CD14-positive monocyte (primary cell): ENCODE data around the gene MAP3K13. TPM values are rescaled to one million over a fixed set of nuclear protein-coding genes. Genes with fewer than 3 reads are reported as not detected.

Source experiments
- DNase-seq, 3 donors: peaks; one replicate each; pipeline ENCODE4 v3.0.0-alpha.2; 2011 to 2022
- H2AFZ ChIP-seq: 2 replicates; pipeline ENCODE4 v1.6.0; 2012; ENCODE audit warnings: mild to moderate bottlenecking, low read depth, low read length, inconsistent platforms; ENCODE audit not compliant: insufficient read depth, poor library complexity, severe bottlenecking
- H3K27ac ChIP-seq, 2 donors: 1 replicate in 1 of 2; 2 replicates in 1 of 2; pipeline ENCODE4 v1.5.1; 2012 to 2013; ENCODE audit warnings: low read length in 2 of 2, control low read depth in 1 of 2, inconsistent platforms in 1 of 2, low read depth in 1 of 2, mild to moderate bottlenecking in 1 of 2
- H3K27me3 ChIP-seq, 2 donors: one replicate each; pipeline versions ENCODE4 v1.6.0 to v1.6.1; 2011 to 2013; ENCODE audit warnings: low read length in 2 of 2; ENCODE audit not compliant: control insufficient read depth in 2 of 2, insufficient read depth in 2 of 2
- H3K36me3 ChIP-seq, 2 donors: replicated peaks in 1 of 2; 1 replicate in 1 of 2; 2 replicates in 1 of 2; pipeline versions ENCODE4 v1.5.1 to v1.6.1; 2012 to 2013; ENCODE audit warnings: low read length in 2 of 2, control low read depth in 1 of 2, inconsistent platforms in 1 of 2, mild to moderate bottlenecking in 1 of 2; ENCODE audit not compliant: insufficient read depth in 2 of 2, control insufficient read depth in 1 of 2
- H3K4me1 ChIP-seq, 2 donors: 1 replicate in 1 of 2; 2 replicates in 1 of 2; pipeline versions ENCODE4 v1.5.1 to v1.6.1; 2012 to 2013; ENCODE audit warnings: low read length in 2 of 2, control low read depth in 1 of 2, inconsistent platforms in 1 of 2, mild to moderate bottlenecking in 1 of 2, moderate library complexity in 1 of 2; ENCODE audit not compliant: insufficient read depth in 2 of 2, control insufficient read depth in 1 of 2
- H3K4me2 ChIP-seq: replicated peaks from 2 replicates; pipeline ENCODE3; 2012; ENCODE audit warnings: low read length, moderate library complexity, mild to moderate bottlenecking; ENCODE audit not compliant: poor library complexity, severe bottlenecking; ENCODE audit errors: extremely low read depth
- H3K4me3 ChIP-seq, 3 experiments: fragments of 200-600 bp in 1 of 3; sonication (generic) in 1 of 3; replicated peaks in 1 of 3; 1 replicate in 2 of 3; 2 replicates in 1 of 3; pipeline ENCODE4 v1.5.1; 2011 to 2013; ENCODE audit warnings: low read length in 3 of 3, mild to moderate bottlenecking in 3 of 3, control low read depth in 2 of 3, low read depth in 2 of 3, inconsistent platforms in 1 of 3, moderate library complexity in 1 of 3
- H3K79me2 ChIP-seq: 2 replicates; pipeline ENCODE4 v1.6.0; 2012; ENCODE audit warnings: mild to moderate bottlenecking, control low read depth, inconsistent platforms, low read length, moderate library complexity; ENCODE audit not compliant: insufficient read depth
- H3K9ac ChIP-seq: 2 replicates; pipeline ENCODE4 v1.6.0; 2017; ENCODE audit warnings: low read length, mild to moderate bottlenecking; ENCODE audit not compliant: insufficient read depth, poor library complexity, severe bottlenecking
- H3K9me3 ChIP-seq, 2 donors: replicated peaks in 1 of 2; 1 replicate in 1 of 2; 2 replicates in 1 of 2; pipeline versions ENCODE4 v1.5.1 to v1.6.1; 2012 to 2013; ENCODE audit warnings: low read length in 2 of 2, control low read depth in 1 of 2; ENCODE audit not compliant: control insufficient read depth in 1 of 2, insufficient read depth in 1 of 2
- H4K20me1 ChIP-seq: 2 replicates; pipeline ENCODE4 v1.6.0; 2012; ENCODE audit warnings: mild to moderate bottlenecking, low read length, control low read depth, moderate library complexity; ENCODE audit not compliant: insufficient read depth
- H3K27ac Mint-ChIP-seq, 7 donors: one replicate each; pipeline ENCODE4 v1.8.0; 2020; ENCODE audit warnings: mild to moderate bottlenecking in 7 of 7, mixed read lengths in 7 of 7, moderate library complexity in 6 of 7, inconsistent platforms in 2 of 7
- H3K27me3 Mint-ChIP-seq, 3 donors: one replicate each; pipeline ENCODE4 v1.8.0; 2021 to 2022; ENCODE audit warnings: low read depth in 3 of 3, mild to moderate bottlenecking in 3 of 3, mixed read lengths in 3 of 3, moderate library complexity in 3 of 3, inconsistent platforms in 1 of 3
- H3K36me3 Mint-ChIP-seq, 2 donors: one replicate each; pipeline ENCODE4 v1.8.0; 2020; ENCODE audit warnings: mixed read lengths in 2 of 2, inconsistent platforms in 1 of 2, mild to moderate bottlenecking in 1 of 2
- H3K4me1 Mint-ChIP-seq: one replicate; pipeline ENCODE4 v1.8.0; 2020; ENCODE audit warnings: mild to moderate bottlenecking, mixed read lengths
- H3K4me3 Mint-ChIP-seq, 2 donors: one replicate each; pipeline ENCODE4 v1.8.0; 2020; ENCODE audit warnings: mild to moderate bottlenecking in 2 of 2, mixed read lengths in 2 of 2, moderate library complexity in 1 of 2
- H3K9me3 Mint-ChIP-seq, 7 donors: one replicate each; pipeline ENCODE4 v1.8.0; 2020 to 2022; ENCODE audit warnings: mixed read lengths in 7 of 7, mild to moderate bottlenecking in 6 of 7, moderate library complexity in 6 of 7, inconsistent platforms in 2 of 7
- WGBS: methylation state at CpG from one replicate; pipeline ENCODE4 v1.1.5; 2013; ENCODE audit warnings: missing lambda C conversion rate; ENCODE audit not compliant: insufficient coverage; 5-methylcytosine and 5-hydroxymethylcytosine counted together
- intact Hi-C, 2 donors: fragments of 100-400 bp; cut with micrococcal nuclease; formaldehyde crosslinking; loops; one replicate each; pipeline versions ENCODE4 v1.15.0 to v1.15.1; 2023
- polyA plus RNA-seq, 3 donors: library from polyadenylated mRNA; depleted of rRNA in 1 of 3; unstranded in 2 of 3; stranded (reverse) in 1 of 3; fragments of 300-500 nt in 2 of 3; fragments of >200 nt in 1 of 3; fragmentation: Illumina TruSeq in 2 of 3; gene quantifications; 1 replicate in 2 of 3; 2 replicates in 1 of 3; pipeline ENCODE4 v1.2.3, GENCODE V29; 2012 to 2021
- TF ChIP-seq, protein P1 (sequence below): fragments of 200-600 bp; IDR thresholded peaks from one replicate; pipeline ENCODE4 v1.8.0; 2022; ENCODE audit warnings: antibody characterized with exemption, mild to moderate bottlenecking

MAP3K13 gene
- polyA plus RNA-seq, 3 donors: 5.0 to 34.2 (median 30.9) TPM

DNA sequence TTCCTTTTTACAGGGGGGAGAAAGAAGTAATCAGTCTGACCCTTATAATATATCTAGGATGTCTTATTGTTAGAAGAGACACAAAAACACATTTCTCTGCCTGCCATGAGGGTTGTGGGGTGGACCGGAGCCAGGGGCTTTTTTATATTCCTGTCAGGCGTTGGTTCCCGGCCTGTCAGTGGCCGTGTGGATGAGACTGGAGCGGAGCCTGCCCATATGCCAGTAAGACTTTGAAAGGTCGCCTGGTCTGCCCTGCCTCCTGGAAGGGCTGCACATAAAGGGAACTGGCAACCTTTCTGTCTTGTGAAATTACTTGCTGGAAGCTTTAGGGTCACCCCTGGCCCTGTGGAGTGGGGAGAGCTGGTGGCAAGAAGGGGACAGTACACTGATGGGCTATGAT is 34.7 kb downstream of the MAP3K13 start:
- H3K36me3 ChIP-seq: no peaks in the 10 kb centered on the region
- DNase-seq: no peak
- Mint-ChIP-seq H3K27ac (no peak overlapping the region), H3K4me3 (no peak overlapping the region), H3K27me3 (peaks cover 0 to 4% (median 2%) of the 10 kb centered on the region in 3 donors), H3K4me1 (no peaks in the 10 kb centered on the region), H3K36me3 (no peaks in the 10 kb centered on the region), H3K9me3 (no peaks in the 10 kb centered on the region)
- no peak overlapping the region for H3K27ac ChIP-seq
- H4K20me1 ChIP-seq: no peaks in the 10 kb centered on the region
- H3K4me2 ChIP-seq: no peak overlapping the region
- 92% methylated on average over 6 of the region's 6 CpGs for WGBS
- TF ChIP-seq, protein P1, sequence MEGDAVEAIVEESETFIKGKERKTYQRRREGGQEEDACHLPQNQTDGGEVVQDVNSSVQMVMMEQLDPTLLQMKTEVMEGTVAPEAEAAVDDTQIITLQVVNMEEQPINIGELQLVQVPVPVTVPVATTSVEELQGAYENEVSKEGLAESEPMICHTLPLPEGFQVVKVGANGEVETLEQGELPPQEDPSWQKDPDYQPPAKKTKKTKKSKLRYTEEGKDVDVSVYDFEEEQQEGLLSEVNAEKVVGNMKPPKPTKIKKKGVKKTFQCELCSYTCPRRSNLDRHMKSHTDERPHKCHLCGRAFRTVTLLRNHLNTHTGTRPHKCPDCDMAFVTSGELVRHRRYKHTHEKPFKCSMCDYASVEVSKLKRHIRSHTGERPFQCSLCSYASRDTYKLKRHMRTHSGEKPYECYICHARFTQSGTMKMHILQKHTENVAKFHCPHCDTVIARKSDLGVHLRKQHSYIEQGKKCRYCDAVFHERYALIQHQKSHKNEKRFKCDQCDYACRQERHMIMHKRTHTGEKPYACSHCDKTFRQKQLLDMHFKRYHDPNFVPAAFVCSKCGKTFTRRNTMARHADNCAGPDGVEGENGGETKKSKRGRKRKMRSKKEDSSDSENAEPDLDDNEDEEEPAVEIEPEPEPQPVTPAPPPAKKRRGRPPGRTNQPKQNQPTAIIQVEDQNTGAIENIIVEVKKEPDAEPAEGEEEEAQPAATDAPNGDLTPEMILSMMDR: no peak
- intact Hi-C loops: no loop called here
- H3K27me3 ChIP-seq: no peaks in the 10 kb centered on the region
- H3K4me1 ChIP-seq: no peaks in the 10 kb centered on the region
- no peak overlapping the region for H2AFZ ChIP-seq
- no peaks in the 10 kb centered on the region for H3K9me3 ChIP-seq
- no peaks in the 10 kb centered on the region for H3K79me2 ChIP-seq
- no peak overlapping the region for H3K9ac ChIP-seq
- H3K4me3 ChIP-seq: no peak overlapping the region

DNA sequence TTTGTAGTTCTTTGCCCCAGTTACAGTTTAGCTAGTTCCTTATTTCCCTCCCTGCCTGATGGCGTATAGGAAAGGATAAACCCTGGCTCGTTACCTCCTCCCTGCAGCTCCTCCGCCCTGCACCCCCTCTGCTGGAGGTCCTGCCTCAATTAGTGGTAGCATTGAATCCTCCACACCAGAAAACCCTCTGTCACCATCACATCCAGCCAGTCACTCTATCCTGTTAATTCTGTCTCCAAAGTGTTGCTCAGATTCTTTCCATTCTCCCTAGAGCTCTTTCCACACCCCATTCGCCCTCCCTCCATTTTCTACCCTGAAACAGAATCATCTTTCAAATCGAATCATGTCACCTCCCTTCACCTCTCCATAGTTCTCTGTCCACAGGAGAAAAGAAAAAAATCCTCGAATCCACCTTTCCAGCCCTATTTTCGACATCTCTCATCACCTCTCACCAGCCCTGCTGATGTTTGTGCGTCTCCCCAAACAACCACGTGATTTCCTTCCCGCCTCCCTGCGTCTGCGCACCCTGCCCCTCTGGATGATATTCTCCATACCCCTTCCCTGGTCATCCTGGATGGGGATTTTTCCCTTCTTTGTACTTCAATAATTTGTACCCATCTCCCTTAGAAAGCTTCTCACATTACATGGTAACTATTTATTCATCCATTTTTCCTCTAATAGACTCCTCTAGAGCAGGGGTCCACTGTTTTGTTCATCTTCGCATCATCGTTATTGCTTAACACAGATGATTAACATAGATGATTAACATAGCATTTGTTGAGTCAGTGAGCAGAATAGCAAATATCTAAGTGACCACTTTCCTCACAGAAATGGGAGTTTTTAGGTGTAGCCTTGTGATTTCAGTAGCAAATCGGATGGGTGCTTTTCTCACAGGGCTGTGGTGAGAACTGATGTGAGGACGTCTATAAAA is 37.1 kb downstream of the MAP3K13 start:
- no peaks in the 10 kb centered on the region for H3K9me3 ChIP-seq
- TF ChIP-seq, protein P1: no peak
- no peak overlapping the region for H3K4me2 ChIP-seq
- H3K79me2 ChIP-seq: no peaks in the 10 kb centered on the region
- H3K4me3 Mint-ChIP-seq: no peak overlapping the region
- peaks cover 0 to 4% (median 1%) of the 10 kb centered on the region in 3 donors for H3K27me3 Mint-ChIP-seq
- H4K20me1 ChIP-seq: no peaks in the 10 kb centered on the region
- H3K27ac ChIP-seq: no peak overlapping the region
- H3K9me3 Mint-ChIP-seq: no peaks in the 10 kb centered on the region
- no peak overlapping the region for H3K27ac Mint-ChIP-seq
- no peaks in the 10 kb centered on the region for H3K4me1 ChIP-seq
- no peaks in the 10 kb centered on the region for H3K36me3 ChIP-seq
- H3K36me3 Mint-ChIP-seq: no peaks in the 10 kb centered on the region
- H2AFZ ChIP-seq: no peak overlapping the region
- H3K9ac ChIP-seq: no peak overlapping the region
- no peaks in the 10 kb centered on the region for H3K27me3 ChIP-seq
- intact Hi-C loops: no loop called here
- no peak overlapping the region for H3K4me3 ChIP-seq
- WGBS: 80% methylated on average over 6 of the region's 16 CpGs
- no peak for DNase-seq
- no peaks in the 10 kb centered on the region for H3K4me1 Mint-ChIP-seq
